ENCODE results near the gene MORN5.

Gene MORN5

DNA sequence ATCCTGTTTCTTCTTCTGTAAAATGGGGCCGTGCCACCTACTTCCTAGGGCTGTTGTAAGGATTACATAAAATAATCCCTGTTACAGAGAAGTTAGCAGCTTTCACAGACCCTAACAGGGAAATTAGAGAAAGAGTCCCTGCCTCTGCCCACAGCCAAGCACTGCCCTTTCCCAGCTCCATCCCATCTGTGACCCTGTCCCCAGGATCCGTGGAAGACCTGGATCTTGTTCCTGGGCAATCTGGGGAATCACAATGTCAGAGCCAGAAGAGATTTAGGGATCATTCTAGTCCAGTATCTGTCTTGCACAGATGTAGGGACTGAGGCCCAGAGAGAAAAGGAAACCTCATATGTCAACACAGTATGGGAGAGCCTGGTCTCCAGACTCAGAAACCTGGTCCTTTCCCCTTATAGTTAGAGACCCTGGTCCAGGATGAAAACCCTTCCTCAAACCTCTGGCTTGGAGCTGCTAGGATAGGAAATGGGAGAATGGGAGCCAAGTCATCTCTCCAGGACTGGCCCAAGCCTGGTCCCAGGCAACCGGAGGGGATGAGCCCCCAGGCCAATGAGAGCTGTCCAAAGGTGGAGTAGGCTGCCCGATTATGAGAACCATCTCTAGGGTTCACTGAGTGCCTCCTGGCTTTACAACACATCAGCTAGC lies 56.6 kb downstream of the MORN5 start:
- no peak overlapping the region for H3K9ac ChIP-seq
- no peaks in the 10 kb centered on the region for H3K79me2 ChIP-seq (ENCODE audit: insufficient read depth, low read depth)
- H3K4me1 ChIP-seq (ENCODE audit: low read depth, poor library complexity, severe bottlenecking) = no peaks in the 10 kb centered on the region
- H3K4me3 ChIP-seq (IDR thresholded peaks at IDR 0.05; ENCODE audit: insufficient read depth, low read depth, low read length) = no peak overlapping the region
- no peak overlapping the region for H2AFZ ChIP-seq (ENCODE audit: low read depth)
- H3K27me3 ChIP-seq (ENCODE audit: insufficient read depth, low read depth) = no peaks in the 10 kb centered on the region
- no peak for TF ChIP-seq CTCF (conservative IDR thresholded peaks at IDR 0.05; ENCODE audit: low read depth, low read length)
- H3K36me3 ChIP-seq (ENCODE audit: insufficient read depth) = no peaks in the 10 kb centered on the region
- H3K4me2 ChIP-seq = no peak overlapping the region
- no peaks in the 10 kb centered on the region for H4K20me1 ChIP-seq (ENCODE audit: insufficient read depth)
- no peak overlapping the region for H3K27ac ChIP-seq

GRCh38 chr9:122216798-122217418 lies 57.2 kb downstream of the MORN5 start:
- H3K27ac ChIP-seq = no peak overlapping the region
- no peak overlapping the region for H3K9ac ChIP-seq
- no peaks in the 10 kb centered on the region for H3K79me2 ChIP-seq (ENCODE audit: insufficient read depth, low read depth)
- H3K36me3 ChIP-seq (ENCODE audit: insufficient read depth) = no peaks in the 10 kb centered on the region
- no peak overlapping the region for H2AFZ ChIP-seq (ENCODE audit: low read depth)
- no peak overlapping the region for H3K4me2 ChIP-seq
- H3K4me3 ChIP-seq (IDR thresholded peaks at IDR 0.05; ENCODE audit: insufficient read depth, low read depth, low read length) = no peak overlapping the region
- TF ChIP-seq CTCF (conservative IDR thresholded peaks at IDR 0.05; ENCODE audit: low read depth, low read length) = no peak
- H3K27me3 ChIP-seq (ENCODE audit: insufficient read depth, low read depth) = no peaks in the 10 kb centered on the region
- H3K4me1 ChIP-seq (ENCODE audit: low read depth, poor library complexity, severe bottlenecking) = no peaks in the 10 kb centered on the region
- H4K20me1 ChIP-seq (ENCODE audit: insufficient read depth) = no peaks in the 10 kb centered on the region

DNA sequence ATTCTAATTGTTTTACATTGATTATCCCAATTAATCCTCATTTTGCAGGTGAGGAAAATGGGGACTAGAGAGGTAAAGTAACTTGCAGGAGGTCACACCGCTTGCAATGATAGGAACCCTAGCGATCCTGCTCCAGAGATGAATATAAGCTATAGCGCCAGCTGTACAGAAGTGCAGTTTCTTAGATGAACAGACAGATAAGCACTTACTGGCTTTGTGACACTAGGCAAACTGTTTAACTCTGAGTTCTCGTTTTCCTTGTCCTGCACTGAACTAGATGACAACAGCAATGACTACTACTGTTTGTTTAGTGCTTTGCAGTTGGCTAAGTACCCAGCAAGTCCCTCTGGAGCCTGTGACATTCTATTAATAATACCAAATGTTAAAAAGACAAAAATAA lies 57.9 kb downstream of the MORN5 start:
- no peaks in the 10 kb centered on the region for H3K4me1 ChIP-seq (ENCODE audit: low read depth, poor library complexity, severe bottlenecking)
- H3K27me3 ChIP-seq (ENCODE audit: insufficient read depth, low read depth) = no peaks in the 10 kb centered on the region
- no peaks in the 10 kb centered on the region for H4K20me1 ChIP-seq (ENCODE audit: insufficient read depth)
- H3K27ac ChIP-seq = no peak overlapping the region
- H3K9ac ChIP-seq = no peak overlapping the region
- no peak overlapping the region for H3K4me2 ChIP-seq
- H3K4me3 ChIP-seq (IDR thresholded peaks at IDR 0.05; ENCODE audit: insufficient read depth, low read depth, low read length) = no peak overlapping the region
- no peak for TF ChIP-seq CTCF (conservative IDR thresholded peaks at IDR 0.05; ENCODE audit: low read depth, low read length)
- H3K79me2 ChIP-seq (ENCODE audit: insufficient read depth, low read depth) = no peaks in the 10 kb centered on the region
- H2AFZ ChIP-seq (ENCODE audit: low read depth) = no peak overlapping the region
- no peaks in the 10 kb centered on the region for H3K36me3 ChIP-seq (ENCODE audit: insufficient read depth)

DNA sequence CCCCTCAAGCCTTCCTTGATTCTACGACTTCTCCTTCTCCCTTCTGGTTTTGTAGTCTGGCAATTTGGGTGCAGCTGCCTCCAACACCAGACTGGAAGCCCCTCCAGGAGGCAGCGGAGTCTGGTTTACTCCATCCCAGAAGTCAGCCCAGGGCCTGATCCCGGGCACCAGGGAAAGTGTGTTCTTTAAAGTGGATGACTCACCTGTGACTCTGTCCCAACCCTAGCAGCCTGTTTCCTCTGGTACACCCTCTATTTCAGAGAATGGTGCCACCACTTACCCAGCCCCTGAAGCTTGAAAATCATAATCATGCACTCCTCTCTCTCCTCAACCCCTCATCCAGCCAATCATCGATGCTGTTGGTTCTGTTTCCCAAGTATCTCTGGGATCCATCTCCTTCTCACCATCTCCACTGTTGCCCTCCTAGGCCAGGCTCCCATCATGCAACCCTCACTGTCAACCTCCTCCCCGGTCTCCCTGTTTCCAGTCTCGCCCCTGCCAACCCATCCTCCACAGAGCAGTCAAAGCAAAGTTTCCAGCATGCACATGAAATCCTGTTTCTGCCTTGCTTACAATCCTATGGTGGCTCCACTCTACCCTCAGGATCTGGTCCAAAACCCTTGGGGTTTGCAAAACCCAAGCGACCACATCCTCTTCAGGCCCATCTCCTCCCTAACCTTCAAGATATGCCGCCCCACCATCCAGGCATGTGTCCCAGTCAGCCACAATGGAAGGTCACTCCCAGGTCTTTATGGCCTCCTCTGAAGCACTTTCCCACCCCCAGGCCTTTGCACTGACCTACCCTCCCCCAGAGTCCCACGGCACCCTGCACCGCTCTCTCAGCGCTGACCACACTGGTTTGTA lies 58.6 kb downstream of the MORN5 start:
- H2AFZ ChIP-seq (ENCODE audit: low read depth) = no peak overlapping the region
- TF ChIP-seq CTCF (conservative IDR thresholded peaks at IDR 0.05; ENCODE audit: low read depth, low read length) = no peak
- no peaks in the 10 kb centered on the region for H3K4me1 ChIP-seq (ENCODE audit: low read depth, poor library complexity, severe bottlenecking)
- no peaks in the 10 kb centered on the region for H3K79me2 ChIP-seq (ENCODE audit: insufficient read depth, low read depth)
- no peaks in the 10 kb centered on the region for H3K27me3 ChIP-seq (ENCODE audit: insufficient read depth, low read depth)
- no peaks in the 10 kb centered on the region for H3K36me3 ChIP-seq (ENCODE audit: insufficient read depth)
- no peak overlapping the region for H3K27ac ChIP-seq
- H3K9ac ChIP-seq = no peak overlapping the region
- no peaks in the 10 kb centered on the region for H4K20me1 ChIP-seq (ENCODE audit: insufficient read depth)
- H3K4me3 ChIP-seq (IDR thresholded peaks at IDR 0.05; ENCODE audit: insufficient read depth, low read depth, low read length) = no peak overlapping the region
- no peak overlapping the region for H3K4me2 ChIP-seq

All from KMS-11 (cell line).